Pancreas (tissue), 10 donors: ENCODE measurements around the gene BRIX1. TPM values are rescaled to one million over a fixed set of nuclear protein-coding genes. Genes with fewer than 3 reads are reported as not detected.
"Not testable (repeated sequence)": the region's sequence is repeated elsewhere in the genome, so short reads cannot be mapped to it uniquely, and the experiment has no call there.

Source experiments
- ATAC-seq, 4 donors: fragments of 200-7000 bp; cut with Tn5 transposase; one replicate each; pipeline versions ENCODE4 v1.8.0 to v1.9.1; 2020; ENCODE audit warnings: mild to moderate bottlenecking in 4 of 4, moderate library complexity in 4 of 4
- DNase-seq, 6 donors: peaks; one replicate each; pipeline ENCODE4 v3.0.0-alpha.2; 2020
- FAIRE-seq: peaks from 2 replicates; lab custom pipeline; 2012; peaks lifted over from hg19 to GRCh38; lab: Jason Lieb, UNC
- H3K27ac ChIP-seq, 4 donors: fragments of 200-600 bp; sonication (generic); 1 replicate in 3 of 4; 2 replicates in 1 of 4; pipeline versions ENCODE4 v1.5.0 to v1.8.0; 2020
- H3K27me3 ChIP-seq, 4 donors: fragments of 200-600 bp; one replicate each; pipeline ENCODE4 v1.8.0; 2021
- H3K36me3 ChIP-seq, 3 donors: fragments of 200-600 bp; sonication (generic) in 1 of 3; one replicate each; pipeline versions ENCODE4 v1.5.0 to v1.8.0; 2020 to 2021
- H3K4me1 ChIP-seq, 3 donors: fragments of 200-600 bp; one replicate each; pipeline ENCODE4 v1.8.0; 2021
- H3K4me3 ChIP-seq, 4 donors: fragments of 200-600 bp; sonication (generic) in 2 of 4; one replicate each; pipeline versions ENCODE4 v1.5.0 to v1.8.0; 2020 to 2021
- H3K9me3 ChIP-seq, 4 donors: fragments of 200-600 bp; one replicate each; pipeline ENCODE4 v1.8.0; 2021
- CTCF ChIP-seq, 4 donors: fragments of 200-600 bp; sonication (generic) in 3 of 4; IDR thresholded peaks; one replicate each; pipeline versions ENCODE4 v1.5.0 to v1.8.0; 2021; ENCODE audit warnings: antibody characterized with exemption in 4 of 4
- WGBS, 2 donors: extraction: QIAGEN DNeasy Blood & Tissue Kit; methylation state at CpG; one replicate each; pipeline ENCODE4 v1.1.7; 2013; 5-methylcytosine and 5-hydroxymethylcytosine counted together
- intact Hi-C, 3 donors: fragments of 100-400 bp; cut with DNase I; formaldehyde crosslinking; loops; one replicate each; pipeline versions ENCODE4 v1.11.1 to v1.14.2; 2022
- polyA plus RNA-seq, 2 donors: library from polyadenylated mRNA; stranded (reverse); fragments of 200-250 nt; gene quantifications; one replicate each; pipeline ENCODE4 v1.2.3, GENCODE V29; 2013
- total RNA-seq, 6 donors: library from RNA; stranded (reverse); fragmentation: NEBNext Ultra II Directional in 4 of 6; extraction: Animal tissue kit (Norgen Biotek cat#: 25700) in 4 of 6; gene quantifications; one replicate each; pipeline versions ENCODE4 v1.2.1 to v1.2.4, GENCODE V29; 2021 to 2023
- donor health status: healthy with polysubstance abuse.
- donor health status: DM: no; HTN: no; CAD: no; lungs with moderate emphysema.
- donor health status: DM: no; HTN: no; CAD: no.
- donor health status: control.
- donor health status: control.
- donor health status: Bipolar disorder and iron deficiency.
- donor health status: DM: yes; HTN: yes; CAD: no.
- donor health status: DM: no; HTN: no; CAD: no.
- donor health status: DM: no; HTN: no; CAD: no.
- donor health status: DM: yes; HTN: yes; CAD: no.

Gene BRIX1
- total and polyA plus RNA-seq, 8 donors = 4.3 to 15.9 (median 9.0) TPM

- ATAC-seq = no peak
- 73 to 84% methylated on average over 1 of the region's 1 CpG for WGBS, 2 donors
- no peaks in the 10 kb centered on the region for H3K9me3 ChIP-seq
Observed at GRCh38 chr5:34959323-34959722, 43.8 kb downstream of the BRIX1 start.

GRCh38 chr5:34967540-34967939, 52.0 kb downstream of the BRIX1 start:
- no peak overlapping the region for H3K4me3 ChIP-seq
- no peaks in the 10 kb centered on the region for H3K36me3 ChIP-seq
- 92% methylated on average over 4 of the region's 4 CpGs for WGBS, 2 donors
- H3K27me3 ChIP-seq = no peaks in the 10 kb centered on the region
- DNase-seq (no peak), FAIRE-seq (no peak), ATAC-seq (no peak)
- H3K9me3 ChIP-seq = no peaks in the 10 kb centered on the region
- no peaks in the 10 kb centered on the region for H3K4me1 ChIP-seq
- TF ChIP-seq CTCF (IDR thresholded peaks at IDR 0.05) = no peak
- H3K27ac ChIP-seq = no peak overlapping the region
- intact Hi-C loops = no loop called here

More at GRCh38 chr5:34959323-34959722, 43.8 kb downstream of the BRIX1 start:
- H3K4me3 ChIP-seq = no peak overlapping the region
- H3K27ac ChIP-seq = no peak overlapping the region
- TF ChIP-seq CTCF (IDR thresholded peaks at IDR 0.05) = no peak
- intact Hi-C loops = no loop called here
- H3K36me3 ChIP-seq = peaks cover 0 to 11% (median 0%) of the 10 kb centered on the region in 3 donors
- no peak for FAIRE-seq
- no peaks in the 10 kb centered on the region for H3K4me1 ChIP-seq
- DNase-seq = no peak
- no peaks in the 10 kb centered on the region for H3K27me3 ChIP-seq

DNA sequence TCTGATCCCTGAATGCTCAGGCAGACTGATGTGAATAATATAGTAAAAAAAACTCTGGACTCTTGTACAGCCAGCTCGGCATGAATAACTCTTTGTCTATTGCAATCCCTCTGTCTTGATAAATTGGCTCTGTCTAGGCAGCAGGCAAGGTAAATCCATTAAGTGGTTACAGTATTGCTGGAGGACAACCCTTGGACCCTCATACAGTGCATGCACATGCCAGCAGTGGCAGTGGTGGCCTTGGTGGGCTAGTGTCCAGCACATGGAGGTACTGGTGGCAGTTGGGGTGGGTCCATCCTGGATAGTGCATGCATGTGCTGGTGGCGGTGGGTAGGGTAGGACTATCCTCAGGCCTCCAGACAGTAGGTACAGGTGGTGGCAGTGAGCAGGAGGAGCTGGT, 52.7 kb downstream of the BRIX1 start:
- no peaks in the 10 kb centered on the region for H3K4me1 ChIP-seq
- no peak for TF ChIP-seq CTCF (IDR thresholded peaks at IDR 0.05)
- H3K27me3 ChIP-seq = no peaks in the 10 kb centered on the region
- FAIRE-seq = no peak
- H3K27ac ChIP-seq = no peak overlapping the region
- no peak overlapping the region for H3K4me3 ChIP-seq
- no peak for DNase-seq
- ATAC-seq = no peak
- WGBS, 2 donors = 88 to 93% methylated on average over 2 of the region's 2 CpGs
- H3K9me3 ChIP-seq = no peaks in the 10 kb centered on the region
- intact Hi-C loops = no loop called here
- no peaks in the 10 kb centered on the region for H3K36me3 ChIP-seq

GRCh38 chr5:34970552-34970951, 55.0 kb downstream of the BRIX1 start:
- H3K27ac ChIP-seq = no peak overlapping the region
- no peaks in the 10 kb centered on the region for H3K27me3 ChIP-seq
- no peaks in the 10 kb centered on the region for H3K9me3 ChIP-seq
- no peaks in the 10 kb centered on the region for H3K4me1 ChIP-seq
- intact Hi-C loops = no loop called here
- H3K36me3 ChIP-seq = no peaks in the 10 kb centered on the region
- FAIRE-seq (no peak), ATAC-seq (no peak), DNase-seq (no peak)
- no peak overlapping the region for H3K4me3 ChIP-seq
- TF ChIP-seq CTCF (IDR thresholded peaks at IDR 0.05) = no peak
- WGBS, 2 donors = 74 to 81% methylated on average over 1 of the region's 1 CpG

DNA sequence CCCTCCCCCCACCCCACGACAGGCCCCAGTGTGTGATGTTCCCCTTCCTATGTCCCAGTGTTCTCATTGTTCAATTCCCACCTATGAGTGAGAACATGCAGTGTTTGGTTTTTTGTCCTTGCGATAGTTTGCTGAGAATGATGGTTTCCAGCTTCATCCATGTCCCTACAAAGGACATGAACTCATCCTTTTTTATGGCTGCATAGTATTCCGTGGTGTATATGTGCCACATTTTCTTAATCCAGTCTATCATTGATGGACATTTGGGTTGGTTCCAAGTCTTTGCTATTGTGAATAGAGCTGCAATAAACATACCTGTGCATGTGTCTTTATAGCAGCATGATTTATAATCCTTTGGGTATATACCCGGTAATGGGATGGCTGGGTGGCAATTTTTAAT, 56.1 kb downstream of the BRIX1 start:
- H3K36me3 ChIP-seq, H3K27me3 ChIP-seq, intact Hi-C loops, H3K4me3 ChIP-seq, ATAC-seq, FAIRE-seq, H3K9me3 ChIP-seq, DNase-seq, H3K27ac ChIP-seq, H3K4me1 ChIP-seq: not testable (repeated sequence)
- 90 to 97% methylated on average over 2 to 3 of the region's 4 CpGs for WGBS, 2 donors

Other genes with a start within 250 kb of the BRIX1 start
- under 1 TPM; 0.06 to 0.58 (median 0.19) TPM for gene TTC23L, start 76.5 kb upstream of the BRIX1 start, total RNA-seq
- gene TTC23L, start 76.5 kb upstream of the BRIX1 start, polyA plus RNA-seq = under 1 TPM; 0.04 to 0.66 TPM
- gene RAD1, start 207 bp upstream of the BRIX1 start, total RNA-seq = 1 to 10 TPM; 4.1 to 7.1 (median 5.8) TPM
- gene RAD1, start 207 bp upstream of the BRIX1 start, polyA plus RNA-seq = 10 to 100 TPM in 1 of 2 donors, 1 to 10 TPM in 1; 3.5 to 10.1 TPM
- gene DNAJC21, start 13.8 kb downstream of the BRIX1 start, total RNA-seq = 10 to 100 TPM; 17.5 to 25.1 (median 21.8) TPM
- gene DNAJC21, start 13.8 kb downstream of the BRIX1 start, polyA plus RNA-seq = 10 to 100 TPM; 11.6 to 17.8 TPM
- gene AGXT2, start 132.2 kb downstream of the BRIX1 start, total RNA-seq = not detected
- gene AGXT2, start 132.2 kb downstream of the BRIX1 start, polyA plus RNA-seq = not detected